Measurements from ENCODE around the gene ASPHD1. TPM values are rescaled to one million over a fixed set of nuclear protein-coding genes. Genes with fewer than 3 reads are reported as not detected.
"Not testable (repeated sequence)": the region's sequence is repeated elsewhere in the genome, so short reads cannot be mapped to it uniquely, and the experiment has no call there.

Gene ASPHD1
- polyA plus RNA-seq, 1 donor (not counting 4 experiments of a cell fraction or from before 2014, with no cell fraction given), result 0.71 TPM

DNA sequence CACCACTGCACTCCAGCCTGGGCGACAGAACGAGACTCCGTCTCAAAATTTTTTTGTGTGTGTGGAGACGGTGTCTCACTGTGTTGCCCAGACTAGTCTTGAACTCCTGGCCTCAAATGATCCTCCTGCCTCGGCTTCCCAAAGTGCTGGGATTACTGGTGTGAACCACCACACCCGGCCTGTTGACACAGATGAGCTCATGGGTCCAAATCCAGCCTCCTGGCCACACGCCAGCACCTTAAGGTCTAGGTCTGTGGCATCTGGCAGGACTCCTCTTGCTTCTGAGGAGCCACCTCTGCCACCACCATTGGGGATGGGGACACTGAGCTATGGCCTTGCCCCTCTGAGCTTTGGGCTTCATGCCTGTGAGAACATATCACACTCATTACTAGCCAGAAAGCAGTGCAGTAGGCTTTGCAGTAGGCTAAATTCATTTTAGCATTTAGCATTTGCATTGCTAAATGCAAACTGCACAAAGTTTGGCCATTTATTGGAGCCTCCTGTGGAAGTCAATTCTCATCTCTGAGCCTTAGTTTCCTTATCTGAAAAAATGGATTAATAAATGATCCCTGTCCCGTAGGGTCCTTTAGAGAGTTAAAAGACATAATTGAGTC, 31.8 kb upstream of the ASPHD1 start:
- FAIRE-seq, result no peak
- H2AFZ ChIP-seq (ENCODE audit: control insufficient read depth, low read length), result no peak overlapping the region

DNA sequence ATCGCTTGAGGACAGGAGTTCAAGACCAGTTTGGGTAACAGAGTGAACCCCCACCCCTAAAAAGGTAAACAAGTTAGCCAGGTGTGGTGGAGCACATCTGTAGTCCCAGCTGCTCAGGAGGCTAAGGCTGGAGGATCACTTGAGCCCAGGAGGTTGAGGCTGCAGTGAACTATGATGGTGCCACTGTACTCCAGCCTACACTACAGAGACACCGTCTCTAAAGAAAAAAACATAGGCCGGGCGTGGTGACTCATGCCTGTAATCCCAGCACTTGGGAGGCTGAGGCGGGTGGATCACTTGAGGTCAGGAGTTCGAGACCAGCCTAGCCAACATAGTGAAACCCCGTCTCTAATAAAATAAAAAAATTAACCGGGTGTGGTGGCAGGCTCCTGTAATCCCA, 31.2 kb upstream of the ASPHD1 start:
- H3K4me2 ChIP-seq (ENCODE audit: control insufficient read depth, extremely low read depth, insufficient read depth, low read depth, low read length); H3K9me3 ChIP-seq (ENCODE audit: control insufficient read depth, low read depth, low read length); H3K36me3 ChIP-seq (ENCODE audit: control insufficient read depth in 2 of 2, extremely low read depth in 1 of 2, insufficient read depth in 2 of 2, low read length in 2 of 2); H2AFZ ChIP-seq (ENCODE audit: control insufficient read depth, low read length); dilution Hi-C loops (cut with MboI; ENCODE audit: extremely low pct_ligation_motif_present, low sequenced_read_pairs); H3K27me3 ChIP-seq (ENCODE audit: control insufficient read depth, extremely low read depth, insufficient read depth, low read length); H3K27ac ChIP-seq (ENCODE audit: control insufficient read depth, insufficient read depth, low read length); H3K9me1 ChIP-seq (ENCODE audit: control insufficient read depth, extremely low read depth, insufficient read depth, low read length); DNase-seq (ENCODE audit: low read depth, low spot score); H4K20me1 ChIP-seq (ENCODE audit: control insufficient read depth, extremely low read depth, insufficient read depth, low read length); H3K4me3 ChIP-seq (ENCODE audit: control insufficient read depth in 2 of 3, extremely low read depth in 1 of 3, insufficient read depth in 2 of 3, low read depth in 1 of 3, low read length in 3 of 3); FAIRE-seq; H3K9ac ChIP-seq (ENCODE audit: control insufficient read depth, extremely low read depth, insufficient read depth, low read length); H3K4me1 ChIP-seq (ENCODE audit: control insufficient read depth, extremely low read depth, insufficient read depth, low read length); H3K79me2 ChIP-seq (ENCODE audit: control insufficient read depth, insufficient read depth, low read length): not testable (repeated sequence)

More for the DNA sequence above, 31.8 kb upstream of the ASPHD1 start:
- Histone ChIP-seq H3K36me3 (ENCODE audit: control insufficient read depth in 2 of 2, extremely low read depth in 1 of 2, insufficient read depth in 2 of 2, low read length in 2 of 2) (no peaks in the 10 kb centered on the region), H3K4me2 (ENCODE audit: control insufficient read depth, extremely low read depth, insufficient read depth, low read depth, low read length) (no peak overlapping the region), H3K4me1 (ENCODE audit: control insufficient read depth, extremely low read depth, insufficient read depth, low read length) (peaks cover 2% of the 10 kb centered on the region), H3K79me2 (ENCODE audit: control insufficient read depth, insufficient read depth, low read length) (no peaks in the 10 kb centered on the region), H4K20me1 (ENCODE audit: control insufficient read depth, extremely low read depth, insufficient read depth, low read length) (no peaks in the 10 kb centered on the region), H3K27ac (ENCODE audit: control insufficient read depth, insufficient read depth, low read length) (no peak overlapping the region), H3K4me3 (ENCODE audit: control insufficient read depth in 2 of 3, extremely low read depth in 1 of 3, insufficient read depth in 2 of 3, low read depth in 1 of 3, low read length in 3 of 3) (no peak overlapping the region), H3K9me3 (ENCODE audit: control insufficient read depth, low read depth, low read length) (no peaks in the 10 kb centered on the region), H3K9me1 (ENCODE audit: control insufficient read depth, extremely low read depth, insufficient read depth, low read length) (no peaks in the 10 kb centered on the region), H3K9ac (ENCODE audit: control insufficient read depth, extremely low read depth, insufficient read depth, low read length) (no peak overlapping the region), H3K27me3 (ENCODE audit: control insufficient read depth, extremely low read depth, insufficient read depth, low read length) (no peaks in the 10 kb centered on the region)
- TF ChIP-seq EZH2 (IDR thresholded peaks at IDR 0.05; ENCODE audit: low read length), result no peak
- TF ChIP-seq, protein P1, sequence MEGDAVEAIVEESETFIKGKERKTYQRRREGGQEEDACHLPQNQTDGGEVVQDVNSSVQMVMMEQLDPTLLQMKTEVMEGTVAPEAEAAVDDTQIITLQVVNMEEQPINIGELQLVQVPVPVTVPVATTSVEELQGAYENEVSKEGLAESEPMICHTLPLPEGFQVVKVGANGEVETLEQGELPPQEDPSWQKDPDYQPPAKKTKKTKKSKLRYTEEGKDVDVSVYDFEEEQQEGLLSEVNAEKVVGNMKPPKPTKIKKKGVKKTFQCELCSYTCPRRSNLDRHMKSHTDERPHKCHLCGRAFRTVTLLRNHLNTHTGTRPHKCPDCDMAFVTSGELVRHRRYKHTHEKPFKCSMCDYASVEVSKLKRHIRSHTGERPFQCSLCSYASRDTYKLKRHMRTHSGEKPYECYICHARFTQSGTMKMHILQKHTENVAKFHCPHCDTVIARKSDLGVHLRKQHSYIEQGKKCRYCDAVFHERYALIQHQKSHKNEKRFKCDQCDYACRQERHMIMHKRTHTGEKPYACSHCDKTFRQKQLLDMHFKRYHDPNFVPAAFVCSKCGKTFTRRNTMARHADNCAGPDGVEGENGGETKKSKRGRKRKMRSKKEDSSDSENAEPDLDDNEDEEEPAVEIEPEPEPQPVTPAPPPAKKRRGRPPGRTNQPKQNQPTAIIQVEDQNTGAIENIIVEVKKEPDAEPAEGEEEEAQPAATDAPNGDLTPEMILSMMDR (optimal IDR thresholded peaks at IDR 0.05 in 1 of 3, IDR thresholded peaks at IDR 0.05 in 1 of 3, conservative IDR thresholded peaks at IDR 0.05 in 1 of 3; ENCODE audit: extremely low read depth in 1 of 3, insufficient read depth in 2 of 3, low read length in 3 of 3), result no peak
- no peak for DNase-seq (ENCODE audit: low read depth, low spot score)
- dilution Hi-C loops (cut with MboI; ENCODE audit: extremely low pct_ligation_motif_present, low sequenced_read_pairs), result no loop called here

All from keratinocyte (primary cell).